GM13977 (cell line): ENCODE measurements around the gene P4HA3.

Experiments used
- DNase-seq: peaks from one replicate; pipeline ENCODE4 v3.0.0; 2012; ENCODE audit warnings: low spot score
- in situ Hi-C: fragments of 300-500 bp; cut with MboI; formaldehyde crosslinking; loops from one replicate; pipeline ENCODE4 v1.12.0; 2022; ENCODE audit warnings: low sequenced_read_pairs, low pct_unique_long_range_greater_than_20kb, mixed read lengths, inconsistent platforms; ENCODE audit not compliant: unreplicated experiment
- TF ChIP-seq, protein P1 (sequence below): IDR thresholded peaks from 2 replicates; pipeline ENCODE4 v1.5.1; 2012; ENCODE audit warnings: mild to moderate bottlenecking, control low read depth; ENCODE audit not compliant: insufficient read depth; ENCODE audit errors: extremely low read depth, missing control alignments

P4HA3 gene

GRCh38 chr11:74327076-74327475, 15.6 kb upstream of the P4HA3 start:
- TF ChIP-seq, protein P1, sequence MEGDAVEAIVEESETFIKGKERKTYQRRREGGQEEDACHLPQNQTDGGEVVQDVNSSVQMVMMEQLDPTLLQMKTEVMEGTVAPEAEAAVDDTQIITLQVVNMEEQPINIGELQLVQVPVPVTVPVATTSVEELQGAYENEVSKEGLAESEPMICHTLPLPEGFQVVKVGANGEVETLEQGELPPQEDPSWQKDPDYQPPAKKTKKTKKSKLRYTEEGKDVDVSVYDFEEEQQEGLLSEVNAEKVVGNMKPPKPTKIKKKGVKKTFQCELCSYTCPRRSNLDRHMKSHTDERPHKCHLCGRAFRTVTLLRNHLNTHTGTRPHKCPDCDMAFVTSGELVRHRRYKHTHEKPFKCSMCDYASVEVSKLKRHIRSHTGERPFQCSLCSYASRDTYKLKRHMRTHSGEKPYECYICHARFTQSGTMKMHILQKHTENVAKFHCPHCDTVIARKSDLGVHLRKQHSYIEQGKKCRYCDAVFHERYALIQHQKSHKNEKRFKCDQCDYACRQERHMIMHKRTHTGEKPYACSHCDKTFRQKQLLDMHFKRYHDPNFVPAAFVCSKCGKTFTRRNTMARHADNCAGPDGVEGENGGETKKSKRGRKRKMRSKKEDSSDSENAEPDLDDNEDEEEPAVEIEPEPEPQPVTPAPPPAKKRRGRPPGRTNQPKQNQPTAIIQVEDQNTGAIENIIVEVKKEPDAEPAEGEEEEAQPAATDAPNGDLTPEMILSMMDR = no peak
- in situ Hi-C loops = no loop called here
- no peak for DNase-seq

DNA sequence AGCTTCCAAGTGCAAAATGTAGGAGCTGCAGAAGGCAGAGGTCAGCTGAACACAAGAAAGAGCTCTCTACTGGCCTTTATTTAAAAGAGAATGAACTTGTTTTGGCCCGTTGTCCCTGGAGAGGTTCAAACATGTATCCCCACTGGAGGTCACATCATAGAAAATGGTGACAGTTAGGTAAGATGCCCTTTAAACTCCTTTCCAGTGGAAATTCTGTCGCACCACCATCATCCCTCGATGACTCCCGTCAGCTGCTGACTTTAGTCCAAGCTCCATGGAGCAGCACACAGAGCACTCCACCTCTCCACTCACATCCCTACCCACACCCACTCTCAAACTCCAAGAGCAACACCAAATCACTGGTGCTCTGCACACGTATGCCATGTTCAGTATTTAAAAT, 15.2 kb upstream of the P4HA3 start:
- no peak for DNase-seq
- in situ Hi-C loops = no loop called here
- TF ChIP-seq, protein P1 = no peak

DNA sequence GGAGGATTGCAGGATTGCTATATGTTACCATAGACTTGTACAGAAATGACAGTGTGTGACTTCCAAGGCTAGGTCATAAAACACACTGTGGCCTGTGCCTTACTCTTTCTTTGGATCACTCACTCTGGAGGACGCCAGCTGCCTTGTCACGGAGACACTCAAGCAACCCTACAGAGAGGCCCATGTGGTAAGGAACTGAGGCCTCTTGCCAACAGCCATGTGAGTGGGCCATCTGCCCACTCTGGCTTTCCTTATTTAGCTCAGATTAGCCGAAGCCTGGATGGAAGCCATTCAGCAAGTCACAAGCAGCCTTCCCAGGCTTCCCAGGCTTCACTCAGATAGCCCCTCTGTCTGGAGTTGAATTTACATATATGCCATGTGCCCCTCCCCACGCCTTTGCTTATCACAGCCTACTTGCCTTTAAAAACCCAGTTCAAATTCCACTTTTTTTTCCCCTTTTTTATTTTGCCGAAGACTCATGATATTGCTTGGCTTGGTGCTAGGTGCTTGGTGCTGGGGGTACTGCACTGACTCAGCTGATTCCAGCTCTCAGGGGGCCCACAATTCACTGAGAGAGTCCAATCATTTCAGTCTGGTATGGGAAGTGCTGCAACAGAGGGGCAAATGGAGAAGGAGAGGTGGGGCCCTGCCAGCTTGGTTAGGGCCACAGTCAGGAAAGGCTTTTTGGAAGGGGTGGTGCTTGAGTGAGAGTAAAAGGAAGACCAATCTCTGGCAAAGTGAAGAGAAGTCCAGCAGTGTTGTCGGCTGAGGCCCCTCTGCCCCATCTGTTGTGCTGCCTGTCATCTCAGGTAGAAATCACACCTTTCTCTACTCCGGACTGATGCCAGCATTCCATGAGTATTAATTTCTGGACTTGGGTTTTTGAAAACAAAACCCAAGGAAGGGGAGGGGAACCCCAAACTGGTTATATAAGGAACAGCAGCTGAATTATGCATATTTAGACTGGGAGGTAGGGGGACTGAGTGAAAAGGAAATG, 14.5 kb upstream of the P4HA3 start:
- no peak for DNase-seq
- TF ChIP-seq, protein P1 = no peak
- in situ Hi-C loops = no loop called here

- TF ChIP-seq, protein P1 = no peak
- in situ Hi-C loops = loop anchor here (25.0 kb wide), 1 partner anchor 360 kb away; the partner anchor contains the start of gene DNAJB13
- DNase-seq = no peak
Observed at GRCh38 chr11:74322667-74323066, 11.2 kb upstream of the P4HA3 start.

DNA sequence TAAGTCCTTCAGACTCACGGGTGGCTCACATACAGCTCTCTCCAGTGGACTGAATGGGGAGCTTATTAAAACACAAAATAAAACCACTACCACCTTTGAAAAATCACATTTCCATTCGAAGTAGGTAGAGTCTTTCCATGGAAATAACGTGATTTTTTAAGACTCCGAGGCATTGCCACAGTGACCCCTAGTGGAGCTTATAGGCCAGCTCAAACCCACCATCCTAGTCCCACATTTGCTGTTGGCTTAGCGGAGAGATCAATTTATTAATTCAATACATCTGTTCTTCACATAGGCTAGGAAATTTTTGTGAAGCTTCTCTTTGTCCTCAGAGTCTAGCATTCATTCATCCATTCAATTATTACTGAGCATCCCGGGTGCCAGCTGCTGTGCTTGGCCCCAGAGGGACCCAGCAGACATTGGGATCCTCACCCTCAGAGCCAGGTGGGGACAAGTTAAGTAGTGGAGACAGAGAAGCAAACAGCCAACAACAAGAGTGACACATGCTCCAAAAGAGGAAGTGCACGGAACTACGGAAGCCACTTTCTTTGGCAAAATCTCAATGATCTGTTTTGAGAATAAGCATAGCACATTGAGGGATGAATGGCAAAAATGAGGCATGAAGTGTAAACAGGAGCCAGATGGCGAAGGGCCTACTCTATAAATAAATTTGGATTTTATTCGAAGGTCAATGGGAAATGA, 10.2 kb upstream of the P4HA3 start:
- DNase-seq = peak; percentile 36
- TF ChIP-seq, protein P1 = peak; percentile 68
- in situ Hi-C loops = loop anchor here (25.0 kb wide), 1 partner anchor 359 kb away; the partner anchor contains the start of gene DNAJB13

DNA sequence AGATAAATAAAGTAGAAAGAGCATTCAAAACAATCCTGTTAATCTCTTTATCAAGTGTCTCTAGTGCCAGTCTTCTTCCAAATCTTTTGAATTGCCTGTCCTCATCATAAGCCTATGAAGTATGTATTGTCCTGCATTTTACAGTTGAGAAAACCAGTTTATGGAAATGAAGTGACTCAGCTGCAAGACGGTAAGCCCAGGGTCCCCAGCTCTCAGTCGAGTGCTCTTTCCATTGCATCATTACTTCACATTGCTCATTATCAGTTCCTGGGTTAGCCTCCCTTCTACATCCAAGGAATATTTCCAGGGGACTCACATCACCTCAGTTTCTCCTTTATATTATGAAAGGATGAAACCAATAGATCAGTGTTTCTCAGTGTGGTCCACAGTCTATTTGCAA, 9.1 kb upstream of the P4HA3 start:
- no peak for DNase-seq
- in situ Hi-C loops = loop anchor here (25.0 kb wide), 1 partner anchor 358 kb away; the partner anchor contains the start of gene DNAJB13
- TF ChIP-seq, protein P1 = no peak
